SK-N-MC (cell line): ENCODE measurements around the gene CIDEA.

Experiments used
- EZH2 ChIP-seq: fragments of 200-600 bp; sonication (generic); IDR thresholded peaks from one replicate; pipeline ENCODE4 v1.6.1; 2017; ENCODE audit warnings: antibody characterized with exemption
- POLR2AphosphoS5 ChIP-seq: IDR thresholded peaks from 2 replicates; pipeline ENCODE4 v1.6.1; 2012; ENCODE audit warnings: mild to moderate bottlenecking, low read depth, low read length, borderline replicate concordance

GRCh38 chr18:12251311-12251710 lies 2.9 kb upstream of the CIDEA start:
- no peak for TF ChIP-seq EZH2
- TF ChIP-seq POLR2AphosphoS5: no peak
